Measurements from ENCODE around the gene PBXIP1. TPM values are rescaled to one million over a fixed set of nuclear protein-coding genes. Genes with fewer than 3 reads are reported as not detected.
"Not testable (repeated sequence)": the region's sequence is repeated elsewhere in the genome, so short reads cannot be mapped to it uniquely, and the experiment has no call there.

The PBXIP1 gene
- total RNA-seq, 2 experiments from 2014 or later = 12.2 to 13.2 TPM

DNA sequence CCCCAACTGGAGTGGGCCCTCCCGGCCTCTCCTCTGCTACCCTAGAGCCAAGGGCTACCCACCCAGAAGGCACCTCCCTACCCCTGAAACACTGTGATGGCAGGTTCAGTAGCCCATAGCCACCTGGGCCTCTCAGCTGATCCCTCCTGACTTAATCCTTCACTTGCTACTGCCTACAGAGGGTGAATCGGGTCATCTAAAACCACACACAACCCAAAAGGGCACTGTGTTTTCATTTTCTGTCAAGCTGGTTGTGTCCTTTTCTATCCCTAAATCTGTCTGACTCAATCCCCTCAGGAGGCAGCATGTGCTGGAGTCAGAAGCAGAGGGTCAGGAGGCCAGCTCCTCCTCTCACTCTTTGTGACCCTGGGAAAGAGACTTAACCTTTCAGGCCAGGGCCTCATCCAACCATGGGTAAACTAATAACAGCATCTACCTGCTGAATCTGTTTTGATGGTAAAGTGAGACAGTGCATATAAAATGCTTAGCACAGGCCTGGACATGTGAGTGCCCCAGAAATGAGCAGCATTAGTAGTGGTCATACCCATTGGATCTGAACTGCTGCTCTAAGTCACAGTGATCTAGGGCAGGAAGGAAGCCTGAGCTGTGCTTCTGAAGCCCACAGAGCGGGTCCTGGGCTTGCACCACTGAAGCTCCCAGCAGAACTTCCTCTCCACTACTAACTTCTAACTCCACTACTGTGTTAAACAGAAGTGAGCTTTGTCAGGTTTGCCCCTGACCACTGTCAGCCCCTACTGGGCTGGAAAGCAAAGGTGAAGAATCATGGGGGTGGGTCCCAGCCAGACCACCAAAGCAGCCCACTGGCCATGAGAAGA lies 30.3 kb downstream of the PBXIP1 start:
- DNase-seq = no peak
- Mint-ChIP-seq H3K4me1 (peaks cover 2% of the 10 kb centered on the region), H3K4me3 (no peak overlapping the region), H3K9me3 (no peaks in the 10 kb centered on the region), H3K27me3 (no peaks in the 10 kb centered on the region), H3K36me3 (peaks cover 10% of the 10 kb centered on the region), H3K27ac (no peak overlapping the region)

DNA sequence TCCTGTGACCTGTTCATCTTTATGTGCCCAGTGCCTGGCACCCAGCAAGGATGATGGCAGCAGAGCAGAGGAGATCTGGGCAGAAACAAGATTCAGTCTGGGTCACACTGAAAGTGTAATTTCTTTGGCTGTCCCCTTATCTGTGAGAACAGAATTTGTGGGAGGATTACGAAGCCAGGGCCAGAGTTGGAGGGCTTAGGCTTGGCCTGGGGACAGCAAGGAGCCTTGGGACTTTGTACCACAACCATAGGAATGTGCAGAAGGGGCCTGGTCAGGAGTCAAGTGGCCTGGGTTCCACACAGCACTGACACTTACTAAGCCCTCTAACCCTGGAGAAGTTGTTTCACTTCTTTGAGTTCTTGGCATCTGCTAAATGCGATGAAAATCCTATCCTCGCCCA lies 32.2 kb downstream of the PBXIP1 start:
- Mint-ChIP-seq H3K4me1 (peaks cover 2% of the 10 kb centered on the region), H3K9me3 (no peaks in the 10 kb centered on the region), H3K27ac (no peak overlapping the region), H3K27me3 (no peaks in the 10 kb centered on the region), H3K36me3 (peaks cover 3% of the 10 kb centered on the region), H3K4me3 (no peak overlapping the region)
- no peak for DNase-seq

DNA sequence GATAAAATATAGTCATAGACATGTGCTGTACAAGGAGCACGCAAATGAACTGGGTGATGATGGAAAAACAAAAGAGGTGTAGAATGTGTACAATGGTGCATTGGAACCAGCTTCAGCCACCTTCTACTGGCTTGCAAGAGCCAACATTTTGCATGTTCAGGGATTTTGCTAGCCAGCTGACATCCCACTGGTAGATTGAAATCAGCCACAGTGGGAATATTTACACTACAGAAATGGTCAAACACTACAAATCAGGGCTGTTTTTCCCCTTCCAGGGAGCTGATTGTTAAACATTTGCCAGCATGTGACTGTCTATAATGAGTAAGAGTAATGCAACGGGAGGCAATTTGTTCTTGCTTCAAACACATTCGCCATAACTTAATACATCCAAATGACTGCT lies 42.6 kb downstream of the PBXIP1 start:
- Mint-ChIP-seq H3K4me1 (no peaks in the 10 kb centered on the region), H3K4me3 (no peak overlapping the region), H3K27me3 (no peaks in the 10 kb centered on the region), H3K27ac (no peak overlapping the region), H3K36me3 (peaks cover 12% of the 10 kb centered on the region), H3K9me3 (peaks cover 1% of the 10 kb centered on the region)
- DNase-seq = no peak

DNA sequence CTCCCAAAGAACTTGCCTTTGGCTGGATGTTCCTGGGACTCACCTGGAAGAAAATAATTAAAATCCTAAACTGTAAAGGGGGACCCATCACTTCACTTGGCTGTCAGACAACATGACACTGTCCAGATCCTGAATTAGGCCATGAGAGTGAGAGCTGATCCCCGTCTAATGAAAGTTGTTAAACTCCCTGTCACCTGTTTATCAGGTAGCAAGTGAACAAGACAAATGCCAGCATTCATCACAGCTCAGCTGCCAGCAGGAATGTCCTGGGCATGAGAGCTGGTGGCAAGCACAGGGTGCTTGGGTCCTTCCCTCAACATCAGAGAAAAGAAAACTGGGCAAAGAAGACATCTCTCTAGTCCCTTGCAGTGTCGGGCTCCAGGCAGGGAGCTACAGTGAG lies 43.1 kb downstream of the PBXIP1 start:
- peaks cover 12% of the 10 kb centered on the region for H3K36me3 Mint-ChIP-seq
- H3K4me1 Mint-ChIP-seq = no peaks in the 10 kb centered on the region
- H3K9me3 Mint-ChIP-seq = peaks cover 1% of the 10 kb centered on the region

DNA sequence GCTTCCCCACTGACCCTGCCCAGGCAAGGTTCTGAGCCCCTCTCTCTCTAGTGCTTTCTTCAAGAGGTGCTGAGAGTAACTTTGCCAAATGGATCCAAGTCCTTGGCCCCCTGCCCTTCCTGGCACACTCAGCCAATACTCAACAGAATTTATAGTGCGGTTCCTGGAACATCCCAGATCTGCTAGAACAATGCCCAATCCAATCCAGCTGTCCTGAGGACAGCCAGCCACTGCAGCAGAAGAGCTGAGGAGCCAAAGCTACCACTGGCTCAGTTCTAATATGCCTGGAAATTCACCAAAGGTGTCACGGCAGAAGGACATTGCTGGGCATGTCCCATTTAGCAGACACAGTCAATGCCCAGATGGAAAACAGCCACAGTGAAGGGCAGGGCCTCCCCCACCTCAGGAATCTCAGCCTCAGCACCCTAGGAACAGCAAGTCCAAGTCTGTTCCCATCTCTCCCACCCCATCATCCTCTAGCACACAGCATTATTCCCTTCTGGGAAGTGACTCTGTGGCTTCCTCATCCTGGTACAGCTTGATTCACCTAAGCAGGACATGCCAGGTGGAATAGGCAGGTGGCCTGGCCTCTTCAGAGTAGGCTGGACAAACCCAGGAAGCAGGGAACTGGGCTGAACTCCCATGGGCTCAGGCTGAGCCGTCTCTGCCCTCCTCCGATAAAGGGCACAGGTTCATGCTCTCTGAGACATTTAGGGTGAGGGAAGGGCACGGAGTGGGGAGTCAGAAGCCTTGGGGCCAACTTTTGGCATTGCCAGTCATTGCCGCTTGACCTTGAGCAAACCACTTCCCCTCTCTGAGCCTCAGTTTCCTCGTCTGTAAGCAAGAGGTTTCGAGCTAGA lies 44.0 kb downstream of the PBXIP1 start:
- Mint-ChIP-seq H3K9me3 (peaks cover 1% of the 10 kb centered on the region), H3K36me3 (peaks cover 8% of the 10 kb centered on the region), H3K4me3 (no peak overlapping the region), H3K4me1 (no peaks in the 10 kb centered on the region), H3K27ac (no peak overlapping the region), H3K27me3 (no peaks in the 10 kb centered on the region)
- no peak for DNase-seq

More for the DNA sequence above, 43.1 kb downstream of the PBXIP1 start:
- H3K27ac Mint-ChIP-seq = no peak overlapping the region
- DNase-seq = no peak
- H3K27me3 Mint-ChIP-seq = no peaks in the 10 kb centered on the region
- no peak overlapping the region for H3K4me3 Mint-ChIP-seq

DNA sequence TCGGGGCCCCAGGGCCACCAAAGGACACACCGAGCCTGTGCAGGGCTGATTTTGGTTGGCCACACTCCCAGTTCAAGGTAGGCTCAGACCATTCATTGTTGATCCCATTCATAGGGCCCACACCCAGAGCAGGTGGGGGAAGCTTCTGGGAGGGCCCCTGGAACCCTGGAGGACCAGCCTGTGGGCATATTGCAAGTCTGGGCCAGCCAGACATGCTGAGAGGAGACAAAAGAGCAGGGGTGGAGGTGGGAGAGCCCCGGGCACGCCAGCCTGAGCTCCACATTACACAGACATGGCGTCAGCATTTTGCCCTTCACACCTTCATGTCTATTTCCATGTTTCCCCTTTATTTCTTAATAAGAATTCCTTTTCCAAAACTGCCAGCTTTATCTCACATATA lies 45.0 kb downstream of the PBXIP1 start:
- Mint-ChIP-seq H3K36me3 (no peaks in the 10 kb centered on the region), H3K27ac (no peak overlapping the region), H3K9me3 (no peaks in the 10 kb centered on the region), H3K27me3 (no peaks in the 10 kb centered on the region), H3K4me1 (no peaks in the 10 kb centered on the region), H3K4me3 (no peak overlapping the region)
- no peak for DNase-seq

DNA sequence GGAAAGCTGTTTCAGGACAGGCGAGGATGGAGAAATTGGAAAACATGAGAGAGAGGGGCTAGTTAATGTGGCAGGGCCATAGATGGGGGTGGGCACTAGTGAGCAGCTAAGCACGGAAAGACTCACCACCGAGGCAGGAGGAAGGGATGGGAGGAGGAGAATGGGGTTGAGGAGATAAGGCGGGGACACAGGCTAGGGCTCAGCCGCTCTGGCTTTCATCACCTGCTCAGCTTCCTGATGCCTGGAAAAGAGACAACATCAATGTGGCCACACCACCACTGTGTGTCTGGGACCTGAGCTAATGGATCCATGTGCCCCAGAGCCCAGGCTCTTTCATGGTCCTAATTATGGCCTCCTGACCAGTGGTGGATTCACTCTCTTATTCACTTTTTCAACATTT lies 47.0 kb downstream of the PBXIP1 start:
- no peak overlapping the region for H3K4me3 Mint-ChIP-seq
- H3K36me3 Mint-ChIP-seq = no peaks in the 10 kb centered on the region
- H3K27me3 Mint-ChIP-seq = no peaks in the 10 kb centered on the region
- DNase-seq = no peak
- H3K27ac Mint-ChIP-seq = no peak overlapping the region
- no peaks in the 10 kb centered on the region for H3K4me1 Mint-ChIP-seq
- no peaks in the 10 kb centered on the region for H3K9me3 Mint-ChIP-seq

DNA sequence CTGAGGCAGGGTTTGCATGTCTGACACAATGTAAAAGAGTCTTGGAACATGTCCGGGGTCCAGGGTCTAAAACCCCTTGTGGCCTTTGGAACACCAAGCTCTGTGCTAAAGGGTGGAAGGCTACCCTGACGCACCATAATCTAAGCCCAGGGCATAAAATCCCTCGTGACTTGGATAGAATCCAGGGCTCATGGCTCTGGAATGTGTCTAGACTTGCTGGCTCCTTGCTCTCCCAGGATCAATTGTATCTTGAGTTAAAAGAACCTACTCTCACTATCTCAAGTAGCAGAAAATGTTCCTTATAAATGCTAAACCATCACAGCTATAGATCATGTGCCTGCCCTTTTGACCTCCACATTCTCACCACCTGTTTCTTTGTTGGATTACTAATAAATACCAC lies 47.8 kb downstream of the PBXIP1 start:
- not testable (repeated sequence) for H3K9me3 Mint-ChIP-seq, H3K4me1 Mint-ChIP-seq, H3K27ac Mint-ChIP-seq, DNase-seq, H3K36me3 Mint-ChIP-seq, H3K4me3 Mint-ChIP-seq, H3K27me3 Mint-ChIP-seq

DNA sequence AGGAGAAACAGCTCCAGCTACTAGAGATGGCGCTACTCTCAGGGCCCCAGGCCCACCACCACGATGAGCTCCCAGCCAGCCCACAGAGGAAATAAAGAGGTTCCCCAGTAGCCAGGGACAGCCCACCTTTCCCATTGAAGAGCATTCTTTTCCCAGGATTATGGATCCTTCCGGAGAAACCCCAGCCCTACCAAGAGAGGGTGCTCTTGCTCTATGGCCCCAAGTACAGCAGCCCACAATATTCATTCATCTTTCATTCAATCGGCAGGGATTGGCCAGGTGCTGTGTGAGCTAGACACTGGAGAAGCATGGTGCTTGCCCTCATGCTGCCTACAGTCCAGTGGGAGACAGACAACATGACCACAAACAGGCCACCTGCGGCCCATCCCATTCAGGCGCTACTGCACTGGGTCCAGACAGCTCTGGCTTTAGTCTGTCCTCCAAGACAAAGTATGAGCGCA lies 49.2 kb downstream of the PBXIP1 start:
- Mint-ChIP-seq H3K4me1 (no peaks in the 10 kb centered on the region), H3K27me3 (no peaks in the 10 kb centered on the region), H3K27ac (no peak overlapping the region), H3K9me3 (no peaks in the 10 kb centered on the region), H3K4me3 (no peak overlapping the region), H3K36me3 (no peaks in the 10 kb centered on the region)
- no peak for DNase-seq

DNA sequence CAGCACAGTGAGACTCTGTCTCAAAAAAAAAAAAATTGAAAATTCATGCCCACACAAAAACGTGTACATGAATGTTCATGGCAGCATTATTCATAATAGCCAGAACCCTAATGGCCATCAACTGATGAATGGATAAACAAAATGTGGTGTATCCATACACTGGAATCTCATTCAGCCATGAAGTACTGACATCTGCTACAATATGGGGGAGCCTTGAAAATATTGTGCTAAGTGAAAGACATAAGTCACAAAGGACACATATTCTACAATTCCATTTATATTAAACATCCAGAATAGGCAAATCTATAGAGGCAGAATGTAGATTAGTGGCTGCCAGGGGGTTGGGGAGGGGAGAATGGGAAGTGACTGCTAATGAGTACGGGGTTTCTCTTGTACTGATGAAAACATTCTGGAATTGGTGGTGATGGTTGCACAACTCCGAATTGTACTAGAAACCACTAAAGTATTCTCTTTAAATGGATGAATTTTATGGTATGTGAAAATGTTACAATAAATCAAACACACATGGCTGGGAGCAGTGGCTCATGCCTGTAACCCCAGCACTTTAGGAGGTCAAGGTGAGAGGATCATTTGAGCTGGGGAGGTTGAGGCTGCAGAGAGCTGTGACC lies 52.8 kb downstream of the PBXIP1 start:
- H3K4me3 Mint-ChIP-seq = no peak overlapping the region
- H3K36me3 Mint-ChIP-seq = no peaks in the 10 kb centered on the region
- DNase-seq = no peak
- H3K27me3 Mint-ChIP-seq = no peaks in the 10 kb centered on the region
- no peak overlapping the region for H3K27ac Mint-ChIP-seq
- no peaks in the 10 kb centered on the region for H3K9me3 Mint-ChIP-seq
- H3K4me1 Mint-ChIP-seq = no peaks in the 10 kb centered on the region

DNA sequence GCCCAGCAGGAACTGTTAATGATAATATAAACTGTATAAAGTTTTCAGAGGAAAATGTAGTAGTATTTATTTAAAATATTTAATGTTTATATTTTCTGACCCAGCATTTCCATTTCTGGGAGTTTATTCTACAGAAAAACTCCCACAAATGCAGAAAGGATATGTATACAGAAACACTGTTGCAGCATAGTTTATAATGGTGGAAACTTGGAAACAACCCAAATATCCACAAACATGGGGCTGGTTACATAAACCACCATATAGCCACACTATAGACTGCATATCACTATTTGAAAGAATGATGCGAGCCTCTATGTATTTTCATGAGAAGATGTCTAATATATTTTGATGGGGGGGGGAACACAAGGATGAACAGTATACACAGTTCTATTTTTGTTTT lies 54.3 kb downstream of the PBXIP1 start:
- Mint-ChIP-seq H3K9me3 (no peaks in the 10 kb centered on the region), H3K27me3 (no peaks in the 10 kb centered on the region), H3K27ac (no peak overlapping the region), H3K36me3 (no peaks in the 10 kb centered on the region), H3K4me1 (no peaks in the 10 kb centered on the region), H3K4me3 (no peak overlapping the region)
- no peak for DNase-seq

DNA sequence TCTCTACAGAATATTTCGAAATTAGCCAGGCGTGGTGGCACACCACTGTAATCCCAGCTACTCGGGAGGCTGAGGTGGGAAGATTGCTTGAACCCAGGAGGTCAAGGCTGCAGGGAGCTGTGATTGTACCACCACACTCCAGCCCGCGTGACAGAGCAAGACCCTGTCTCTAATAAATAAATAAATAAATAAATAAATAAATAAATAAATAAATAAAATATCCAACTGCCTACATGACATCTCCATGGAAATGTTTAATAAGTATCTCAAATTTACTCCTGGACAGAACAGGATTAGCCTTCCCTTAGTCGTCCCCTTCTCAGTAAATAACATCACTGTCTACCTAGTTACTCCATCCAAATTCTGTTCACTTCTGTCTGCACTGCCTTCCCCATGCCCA lies 56.9 kb downstream of the PBXIP1 start:
- no peak overlapping the region for H3K4me3 Mint-ChIP-seq
- no peaks in the 10 kb centered on the region for H3K4me1 Mint-ChIP-seq
- no peaks in the 10 kb centered on the region for H3K9me3 Mint-ChIP-seq

DNA sequence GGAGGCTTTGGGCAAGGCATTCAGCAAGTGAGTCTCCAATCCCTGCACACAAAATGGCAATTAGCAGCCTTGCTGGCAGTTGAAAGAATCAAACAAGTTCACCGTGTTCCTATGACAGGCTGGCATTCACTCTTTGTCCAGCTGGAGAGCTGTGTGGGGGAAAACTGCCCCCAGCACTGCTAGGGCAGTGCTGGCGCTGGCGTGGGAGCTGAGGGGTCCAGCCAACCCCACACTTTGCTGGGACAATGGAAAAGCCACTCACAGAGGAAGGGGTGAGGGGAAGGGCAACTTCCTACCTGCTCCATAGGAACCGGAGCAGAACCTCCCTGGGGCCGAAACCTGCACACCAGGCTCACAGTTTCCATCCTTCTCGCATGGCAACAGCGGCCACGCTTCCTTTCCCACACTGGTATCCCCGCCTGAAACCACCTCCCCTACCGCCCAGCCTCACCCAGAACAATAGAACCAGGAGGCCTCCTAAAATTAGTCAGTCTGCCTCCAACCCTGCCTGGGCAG lies 59.1 kb downstream of the PBXIP1 start:
- no peak overlapping the region for H3K27ac Mint-ChIP-seq
- no peaks in the 10 kb centered on the region for H3K36me3 Mint-ChIP-seq
- no peak for DNase-seq
- no peaks in the 10 kb centered on the region for H3K4me1 Mint-ChIP-seq
- H3K27me3 Mint-ChIP-seq = peaks cover 4% of the 10 kb centered on the region
- H3K4me3 Mint-ChIP-seq = no peak overlapping the region
- no peaks in the 10 kb centered on the region for H3K9me3 Mint-ChIP-seq

More for the DNA sequence above, 56.9 kb downstream of the PBXIP1 start:
- no peaks in the 10 kb centered on the region for H3K36me3 Mint-ChIP-seq
- no peaks in the 10 kb centered on the region for H3K27me3 Mint-ChIP-seq
- no peak overlapping the region for H3K27ac Mint-ChIP-seq
- DNase-seq = no peak

DNA sequence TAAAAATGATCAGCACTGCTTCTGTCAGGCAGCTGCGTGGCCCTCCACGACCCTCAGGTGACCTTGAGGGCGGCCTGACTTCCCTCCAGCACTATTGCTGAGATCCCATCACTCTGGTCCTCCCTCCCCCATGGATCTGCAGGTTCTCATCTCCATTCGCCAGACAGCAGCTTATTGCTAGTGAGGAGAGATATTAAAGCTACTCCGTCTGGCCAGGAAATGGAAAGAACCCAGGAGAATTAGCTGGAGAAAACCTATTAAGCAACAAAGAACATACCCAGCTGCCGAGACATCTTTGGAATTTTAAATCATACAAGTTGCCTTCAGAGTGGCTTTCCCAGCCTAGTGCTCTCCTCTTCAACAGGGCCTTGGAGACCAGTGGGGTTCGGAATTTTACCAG lies 60.1 kb downstream of the PBXIP1 start:
- H3K36me3 Mint-ChIP-seq = no peaks in the 10 kb centered on the region
- no peaks in the 10 kb centered on the region for H3K4me1 Mint-ChIP-seq
- H3K27me3 Mint-ChIP-seq = peaks cover 4% of the 10 kb centered on the region
- H3K4me3 Mint-ChIP-seq = no peak overlapping the region
- no peak overlapping the region for H3K27ac Mint-ChIP-seq
- DNase-seq = no peak
- H3K9me3 Mint-ChIP-seq = no peaks in the 10 kb centered on the region
